Stimulated activated naive CD4-positive, alpha-beta T cell (primary cell): Measurements from ENCODE around the gene SP6.

ENCODE experiments used
- DNase-seq, 6 experiments: peaks; one replicate each; lab custom pipeline; 2025; lab: John Stamatoyannopoulos, UW

Gene SP6

GRCh38 chr17:47811709-47812108 lies 39.3 kb downstream of the SP6 start:
- DNase-seq, result no peak

- DNase-seq, result no peak
Observed at GRCh38 chr17:47810901-47811635, 39.9 kb downstream of the SP6 start.

- no peak for DNase-seq
Observed at GRCh38 chr17:47810200-47810821, 40.7 kb downstream of the SP6 start.

GRCh38 chr17:47808830-47809480 lies 42.0 kb downstream of the SP6 start:
- DNase-seq, result no peak

- no peak for DNase-seq
Observed at GRCh38 chr17:47808036-47808829, 42.7 kb downstream of the SP6 start.

GRCh38 chr17:47807421-47807820 lies 43.5 kb downstream of the SP6 start:
- no peak for DNase-seq

- no peak for DNase-seq
Observed at GRCh38 chr17:47806913-47807255, 44.1 kb downstream of the SP6 start.

GRCh38 chr17:47806026-47806912 lies 44.7 kb downstream of the SP6 start:
- no peak for DNase-seq

- DNase-seq, result no peak
Observed at GRCh38 chr17:47804461-47804860, 46.5 kb downstream of the SP6 start.

GRCh38 chr17:47803751-47804150 lies 47.2 kb downstream of the SP6 start:
- no peak for DNase-seq

- DNase-seq, result no peak
Observed at GRCh38 chr17:47803201-47803600, 47.8 kb downstream of the SP6 start.

GRCh38 chr17:47802341-47803022 lies 48.5 kb downstream of the SP6 start:
- DNase-seq, result peak; percentile 18 to 53 (median 33)

GRCh38 chr17:47801906-47802305 lies 49.1 kb downstream of the SP6 start:
- no peak for DNase-seq

GRCh38 chr17:47801176-47801765 lies 49.7 kb downstream of the SP6 start:
- no peak for DNase-seq

GRCh38 chr17:47800686-47801085 lies 50.3 kb downstream of the SP6 start:
- no peak for DNase-seq

GRCh38 chr17:47797797-47798196 lies 53.2 kb downstream of the SP6 start:
- DNase-seq, result no peak
